IMR-90 (cell line): ENCODE results near the gene AOPEP. TPM values are rescaled to one million over a fixed set of nuclear protein-coding genes. Genes with fewer than 3 reads are reported as not detected.

Experiments
- ATAC-seq: fragments of 200-7000 bp; cut with Tn5 transposase; 2 replicates; pipeline ENCODE4 v1.9.1; 2020; ENCODE audit warnings: low read depth, mild to moderate bottlenecking, moderate library complexity
- BruUV-seq: library from RNA; stranded (reverse); fragments of 400-500 nt; replicated peaks from 2 replicates; lab custom pipeline; 2021; lab: Mats Ljungman, UMichigan
- CTCF ChIA-PET: fragments of 300-600 bp; formaldehyde crosslinking; extraction: SDS; loops from one replicate; lab custom pipeline; 2021; ENCODE audit warnings: antibody characterized with exemption; lab: Yijun Ruan, JAX
- POLR2A ChIA-PET: fragments of 300-600 bp; sonication (Branson Sonifier 250); formaldehyde crosslinking; loops from one replicate; lab custom pipeline; 2022; ENCODE audit warnings: antibody characterized with exemption; ENCODE audit not compliant: unreplicated experiment; lab: Charles Lee
- DNase-seq: peaks from one replicate; pipeline ENCODE4 v3.0.0; 2013
- H2AFZ ChIP-seq: replicated peaks from 2 replicates; pipeline ENCODE3; 2013; ENCODE audit warnings: low read length, mild to moderate bottlenecking; ENCODE audit not compliant: poor library complexity
- H2AK5ac ChIP-seq: 2 replicates; pipeline ENCODE4 v1.6.1; 2013; ENCODE audit warnings: low read depth, low read length, inconsistent platforms
- H2AK9ac ChIP-seq: replicated peaks from 2 replicates; pipeline ENCODE3; 2013; ENCODE audit warnings: mild to moderate bottlenecking, low read depth, low read length, moderate library complexity; ENCODE audit not compliant: poor library complexity
- H2BK120ac ChIP-seq: 2 replicates; pipeline ENCODE4 v1.6.1; 2013; ENCODE audit warnings: low read depth, low read length, inconsistent platforms
- H2BK15ac ChIP-seq: 3 replicates; pipeline ENCODE4 v1.6.1; 2013; ENCODE audit warnings: low read depth, low read length, inconsistent platforms
- H2BK20ac ChIP-seq: 2 replicates; pipeline ENCODE4 v1.6.1; 2013; ENCODE audit warnings: low read depth, mild to moderate bottlenecking, inconsistent platforms, low read length, moderate library complexity
- H2BK5ac ChIP-seq: 2 replicates; pipeline ENCODE4 v1.6.1; 2013; ENCODE audit warnings: mild to moderate bottlenecking, low read depth, low read length, inconsistent platforms; ENCODE audit not compliant: poor library complexity, severe bottlenecking
- H3K14ac ChIP-seq: replicated peaks from 2 replicates; pipeline ENCODE4 v1.6.1; 2013; ENCODE audit warnings: low read depth, low read length, inconsistent platforms
- H3K18ac ChIP-seq: 2 replicates; pipeline ENCODE4 v1.6.1; 2013; ENCODE audit warnings: low read depth, low read length, control low read depth
- H3K23ac ChIP-seq: 2 replicates; pipeline ENCODE4 v1.6.1; 2013; ENCODE audit warnings: low read depth, low read length, inconsistent platforms
- H3K27ac ChIP-seq: 2 replicates; pipeline ENCODE4 v1.5.1; 2013; ENCODE audit warnings: mild to moderate bottlenecking, control low read depth, low read length; ENCODE audit not compliant: insufficient read depth
- H3K27me3 ChIP-seq: 2 replicates; pipeline ENCODE4 v1.6.1; 2013; ENCODE audit warnings: low read length; ENCODE audit not compliant: control insufficient read depth, insufficient read depth
- H3K36me3 ChIP-seq: 2 replicates; pipeline ENCODE4 v1.6.1; 2013; ENCODE audit warnings: low read length, mixed read lengths; ENCODE audit not compliant: control insufficient read depth, insufficient read depth
- H3K4ac ChIP-seq: 2 replicates; pipeline ENCODE4 v1.6.1; 2013; ENCODE audit warnings: low read depth, low read length, inconsistent platforms
- H3K4me1 ChIP-seq: 2 replicates; pipeline ENCODE4 v1.6.1; 2013; ENCODE audit warnings: low read length, mixed read lengths; ENCODE audit not compliant: control insufficient read depth, insufficient read depth
- H3K4me2 ChIP-seq: 2 replicates; pipeline ENCODE4 v1.6.1; 2013; ENCODE audit warnings: low read depth, mild to moderate bottlenecking, control low read depth, low read length, moderate library complexity
- H3K4me3 ChIP-seq: 2 replicates; pipeline ENCODE4 v1.5.1; 2013; ENCODE audit warnings: low read depth, mild to moderate bottlenecking, control low read depth, low read length, moderate library complexity; ENCODE audit not compliant: insufficient read depth
- H3K56ac ChIP-seq: 2 replicates; pipeline ENCODE4 v1.6.1; 2013; ENCODE audit warnings: low read length, inconsistent platforms; ENCODE audit not compliant: insufficient read depth; ENCODE audit errors: extremely low read depth
- H3K79me1 ChIP-seq, 2 experiments: 2 replicates each; pipeline ENCODE4 v1.6.1; 2013; ENCODE audit warnings: low read length in 2 of 2, inconsistent platforms in 1 of 2, low read depth in 1 of 2
- H3K9ac ChIP-seq: 2 replicates; pipeline ENCODE4 v1.6.1; 2013; ENCODE audit warnings: low read depth, low read length, control low read depth
- H3K9me1 ChIP-seq: 2 replicates; pipeline ENCODE4 v1.6.1; 2013; ENCODE audit warnings: low read length, inconsistent platforms; ENCODE audit not compliant: insufficient read depth
- H3K9me3 ChIP-seq: 2 replicates; pipeline ENCODE4 v1.6.1; 2013; ENCODE audit warnings: low read length; ENCODE audit not compliant: control insufficient read depth, insufficient read depth
- H4K20me1 ChIP-seq: 2 replicates; pipeline ENCODE4 v1.6.1; 2013; ENCODE audit warnings: low read length, inconsistent platforms; ENCODE audit not compliant: insufficient read depth
- H4K5ac ChIP-seq: 2 replicates; pipeline ENCODE4 v1.6.1; 2013; ENCODE audit warnings: mild to moderate bottlenecking, low read depth, low read length, control low read depth
- H4K8ac ChIP-seq, 2 experiments: 2 replicates each; pipeline ENCODE4 v1.6.1; 2013; ENCODE audit warnings: low read depth in 2 of 2, low read length in 2 of 2, control low read depth in 1 of 2, inconsistent platforms in 1 of 2
- H4K91ac ChIP-seq: 2 replicates; pipeline ENCODE4 v1.6.1; 2013; ENCODE audit warnings: low read depth, low read length, inconsistent platforms; ENCODE audit not compliant: insufficient read depth
- BHLHE40 ChIP-seq: fragments of 150-350 bp; IDR thresholded peaks from 2 replicates; pipeline ENCODE4 v1.6.1; 2016; ENCODE audit warnings: mild to moderate bottlenecking, low read depth, low read length
- CEBPB ChIP-seq: IDR thresholded peaks from 2 replicates; pipeline ENCODE4 v1.6.1; 2012; ENCODE audit warnings: low read depth, low read length, improper control_type of control experiment
- CHD1 ChIP-seq: IDR thresholded peaks from 2 replicates; pipeline ENCODE4 v1.6.1; 2012; ENCODE audit warnings: low read depth, low read length, improper control_type of control experiment
- MAFK ChIP-seq: IDR thresholded peaks from 2 replicates; pipeline ENCODE4 v1.6.1; 2012; ENCODE audit warnings: low read depth, low read length, improper control_type of control experiment
- MAZ ChIP-seq: IDR thresholded peaks from 2 replicates; pipeline ENCODE4 v1.6.1; 2012; ENCODE audit warnings: low read depth, mild to moderate bottlenecking, low read length, improper control_type of control experiment, moderate library complexity, borderline replicate concordance
- MXI1 ChIP-seq: IDR thresholded peaks from 2 replicates; pipeline ENCODE4 v1.6.1; 2012; ENCODE audit warnings: low read depth, mild to moderate bottlenecking, low read length, moderate library complexity, borderline replicate concordance
- NFE2L2 ChIP-seq: fragments of 150-350 bp; IDR thresholded peaks from 2 replicates; pipeline ENCODE4 v1.6.1; 2016; ENCODE audit warnings: low read depth, mild to moderate bottlenecking, low read length
- POLR2A ChIP-seq: IDR thresholded peaks from 2 replicates; pipeline ENCODE4 v1.6.1; 2012; ENCODE audit warnings: mild to moderate bottlenecking, low read depth, low read length
- RAD21 ChIP-seq: IDR thresholded peaks from 2 replicates; pipeline ENCODE4 v1.6.1; 2012; ENCODE audit warnings: low read length, improper control_type of control experiment
- RCOR1 ChIP-seq: IDR thresholded peaks from 2 replicates; pipeline ENCODE4 v1.6.1; 2012; ENCODE audit warnings: mild to moderate bottlenecking, low read length, improper control_type of control experiment; ENCODE audit not compliant: insufficient replicate concordance
- SMC3 ChIP-seq: fragments of 150-350 bp; IDR thresholded peaks from 2 replicates; pipeline ENCODE4 v1.6.1; 2016; ENCODE audit warnings: low read depth, mild to moderate bottlenecking, antibody characterized with exemption, low read length, moderate library complexity
- WGBS, 2 experiments: methylation state at CpG; one replicate each; pipeline versions ENCODE4 v1.1.5 to v1.1.7; 2013; ENCODE audit warnings: missing lambda C conversion rate in 2 of 2; ENCODE audit not compliant: insufficient read length in 1 of 2; ENCODE audit errors: extremely low coverage in 2 of 2; 5-methylcytosine and 5-hydroxymethylcytosine counted together
- dilution Hi-C: fragments of 300-500 bp; cut with HindIII; formaldehyde crosslinking; loops from one replicate; pipeline ENCODE4 v1.14.3; 2018; ENCODE audit warnings: low sequenced_read_pairs; ENCODE audit not compliant: unreplicated experiment
- in situ Hi-C: fragments of 300-500 bp; cut with MboI; formaldehyde crosslinking; loops from 3 replicates; pipeline ENCODE4 v1.14.3; 2019; ENCODE audit warnings: low sequenced_read_pairs, inconsistent platforms, mixed read lengths
- intact Hi-C: fragments of 100-400 bp; cut with micrococcal nuclease; formaldehyde crosslinking; loops from 2 replicates; pipeline ENCODE4 v1.10.0; 2022
- polyA plus RNA-seq, 3 experiments: library from polyadenylated mRNA; depleted of rRNA; stranded (reverse); fragments of >200 nt; gene quantifications; 2 replicates each; pipeline ENCODE4 v1.2.3, GENCODE V29; 2012; ENCODE audit warnings: low replicate concordance in 1 of 3
- total RNA-seq: library from RNA; depleted of rRNA; stranded (reverse); fragments of >200 nt; gene quantifications from 2 replicates; pipeline ENCODE4 v1.2.3, GENCODE V29; 2012
- TF ChIP-seq, protein P1 (sequence below): fragments of 150-350 bp; IDR thresholded peaks from 2 replicates; pipeline ENCODE4 v1.6.1; 2017; ENCODE audit warnings: mild to moderate bottlenecking, antibody characterized with exemption, low read length, low read depth
- TF ChIP-seq, protein P2 (sequence below): fragments of 150-350 bp; IDR thresholded peaks from 2 replicates; pipeline ENCODE4 v1.6.1; 2016; ENCODE audit warnings: low read depth, mild to moderate bottlenecking, low read length, moderate library complexity, borderline replicate concordance
- TF ChIP-seq, protein P3 (sequence below): conservative IDR thresholded peaks from 2 replicates; pipeline ENCODE4 v1.5.1; 2012; ENCODE audit warnings: mild to moderate bottlenecking, low read depth, low read length, improper control_type of control experiment

The AOPEP gene
- total and polyA plus RNA-seq, 2 of the 4 experiments (the other 2 are of a cell fraction), result 34.9 to 38.7 TPM

DNA sequence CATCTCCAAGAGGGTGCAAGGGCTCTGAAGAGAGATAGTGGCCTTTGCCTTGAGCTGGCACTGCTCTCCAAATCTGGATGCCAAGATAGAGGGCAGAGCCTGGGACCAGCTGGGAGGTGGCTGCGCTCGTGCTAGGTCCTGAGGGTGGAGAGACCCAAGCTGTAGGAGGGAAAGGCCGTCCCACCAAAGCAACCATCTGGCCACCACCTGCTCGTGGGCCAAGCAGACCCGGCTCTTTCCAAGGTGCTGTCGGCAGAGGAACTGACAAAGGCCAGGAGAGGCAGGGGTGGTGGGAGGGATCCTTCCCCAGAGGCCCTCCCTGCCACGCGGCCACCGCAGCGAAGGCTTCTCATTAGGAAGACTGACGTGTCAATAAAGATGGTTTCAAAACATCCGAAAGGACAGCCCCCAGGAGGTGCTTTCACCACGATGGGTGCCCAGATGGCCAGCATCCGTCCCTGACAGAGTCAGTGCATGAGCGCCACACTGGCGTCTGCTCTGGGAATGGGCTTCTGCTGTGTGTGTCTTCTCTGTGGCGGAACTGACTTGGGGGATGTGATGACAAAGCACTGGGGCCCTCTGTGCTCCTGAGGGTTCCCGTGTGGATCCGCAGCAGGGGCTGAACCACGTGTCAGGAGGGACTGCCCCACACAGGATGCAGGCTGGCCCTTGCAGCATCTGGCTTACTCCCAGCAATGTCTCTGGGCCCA is 377.5 kb downstream of the AOPEP start:
- 0 out of 2 replicates have a peak, but pooled peaks cover 3% of the 10 kb centered on the region for H4K20me1 ChIP-seq
- peaks cover 3 to 32% of the 10 kb centered on the region in 2 experiments for H3K79me1 ChIP-seq
- intact Hi-C loops, result no loop called here
- WGBS, 2 experiments, result 94% methylated on average over 8 of the region's 20 CpGs; no CpG with 5 or more reads in 1 of the 2 experiments
- H4K5ac ChIP-seq, result no peak overlapping the region
- H3K56ac ChIP-seq, result no peak overlapping the region
- no peak overlapping the region for H3K4ac ChIP-seq
- no peak overlapping the region for H3K4me3 ChIP-seq
- H3K9me1 ChIP-seq, result peaks cover 18% of the 10 kb centered on the region
- BruUV-seq, result no TSS peak
- H3K23ac ChIP-seq, result no peak overlapping the region
- ChIA-PET CTCF (no interaction called here), POLR2A (no interaction called here)
- no peak overlapping the region for H2BK15ac ChIP-seq
- H2AK5ac ChIP-seq, result no peak overlapping the region
- dilution Hi-C loops, result no loop called here
- H3K18ac ChIP-seq, result no peak overlapping the region
- H3K9me3 ChIP-seq, result no peaks in the 10 kb centered on the region
- no peak for TF ChIP-seq MAFK
- no peak for TF ChIP-seq MXI1
- TF ChIP-seq RAD21, result no peak
- no peak for TF ChIP-seq MAZ
- TF ChIP-seq, protein P1, sequence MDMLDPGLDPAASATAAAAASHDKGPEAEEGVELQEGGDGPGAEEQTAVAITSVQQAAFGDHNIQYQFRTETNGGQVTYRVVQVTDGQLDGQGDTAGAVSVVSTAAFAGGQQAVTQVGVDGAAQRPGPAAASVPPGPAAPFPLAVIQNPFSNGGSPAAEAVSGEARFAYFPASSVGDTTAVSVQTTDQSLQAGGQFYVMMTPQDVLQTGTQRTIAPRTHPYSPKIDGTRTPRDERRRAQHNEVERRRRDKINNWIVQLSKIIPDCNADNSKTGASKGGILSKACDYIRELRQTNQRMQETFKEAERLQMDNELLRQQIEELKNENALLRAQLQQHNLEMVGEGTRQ, result no peak
- TF ChIP-seq, protein P2, sequence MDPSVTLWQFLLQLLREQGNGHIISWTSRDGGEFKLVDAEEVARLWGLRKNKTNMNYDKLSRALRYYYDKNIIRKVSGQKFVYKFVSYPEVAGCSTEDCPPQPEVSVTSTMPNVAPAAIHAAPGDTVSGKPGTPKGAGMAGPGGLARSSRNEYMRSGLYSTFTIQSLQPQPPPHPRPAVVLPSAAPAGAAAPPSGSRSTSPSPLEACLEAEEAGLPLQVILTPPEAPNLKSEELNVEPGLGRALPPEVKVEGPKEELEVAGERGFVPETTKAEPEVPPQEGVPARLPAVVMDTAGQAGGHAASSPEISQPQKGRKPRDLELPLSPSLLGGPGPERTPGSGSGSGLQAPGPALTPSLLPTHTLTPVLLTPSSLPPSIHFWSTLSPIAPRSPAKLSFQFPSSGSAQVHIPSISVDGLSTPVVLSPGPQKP, result no peak
- no peak for TF ChIP-seq POLR2A
- no peak for TF ChIP-seq CHD1
- TF ChIP-seq BHLHE40, result no peak
- TF ChIP-seq, protein P3, sequence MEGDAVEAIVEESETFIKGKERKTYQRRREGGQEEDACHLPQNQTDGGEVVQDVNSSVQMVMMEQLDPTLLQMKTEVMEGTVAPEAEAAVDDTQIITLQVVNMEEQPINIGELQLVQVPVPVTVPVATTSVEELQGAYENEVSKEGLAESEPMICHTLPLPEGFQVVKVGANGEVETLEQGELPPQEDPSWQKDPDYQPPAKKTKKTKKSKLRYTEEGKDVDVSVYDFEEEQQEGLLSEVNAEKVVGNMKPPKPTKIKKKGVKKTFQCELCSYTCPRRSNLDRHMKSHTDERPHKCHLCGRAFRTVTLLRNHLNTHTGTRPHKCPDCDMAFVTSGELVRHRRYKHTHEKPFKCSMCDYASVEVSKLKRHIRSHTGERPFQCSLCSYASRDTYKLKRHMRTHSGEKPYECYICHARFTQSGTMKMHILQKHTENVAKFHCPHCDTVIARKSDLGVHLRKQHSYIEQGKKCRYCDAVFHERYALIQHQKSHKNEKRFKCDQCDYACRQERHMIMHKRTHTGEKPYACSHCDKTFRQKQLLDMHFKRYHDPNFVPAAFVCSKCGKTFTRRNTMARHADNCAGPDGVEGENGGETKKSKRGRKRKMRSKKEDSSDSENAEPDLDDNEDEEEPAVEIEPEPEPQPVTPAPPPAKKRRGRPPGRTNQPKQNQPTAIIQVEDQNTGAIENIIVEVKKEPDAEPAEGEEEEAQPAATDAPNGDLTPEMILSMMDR, result no peak
- TF ChIP-seq SMC3, result no peak
- TF ChIP-seq CEBPB, result no peak
- no peak for TF ChIP-seq RCOR1
- TF ChIP-seq NFE2L2, result no peak
- peaks cover 33% of the 10 kb centered on the region for H3K36me3 ChIP-seq
- no peaks in the 10 kb centered on the region for H3K27me3 ChIP-seq
- H2AFZ ChIP-seq, result no peak overlapping the region
- no peak for DNase-seq
- H2BK20ac ChIP-seq, result no peak overlapping the region
- H2BK120ac ChIP-seq, result no peak overlapping the region
- H3K27ac ChIP-seq, result no peak overlapping the region
- H3K4me2 ChIP-seq, result no peak overlapping the region
- peak overlapping the region; percentile 35 for H2AK9ac ChIP-seq
- H4K91ac ChIP-seq, result no peak overlapping the region
- H2BK5ac ChIP-seq, result no peak overlapping the region
- peaks cover 10% of the 10 kb centered on the region for H3K4me1 ChIP-seq
- no peak overlapping the region for H4K8ac ChIP-seq
- H3K14ac ChIP-seq, result no peak overlapping the region
- ATAC-seq, result no peak
- in situ Hi-C loops, result no loop called here
- no peak overlapping the region for H3K9ac ChIP-seq
